Measurements from ENCODE around the gene ATG4A. TPM values are rescaled to one million over a fixed set of nuclear protein-coding genes. Genes with fewer than 3 reads are reported as not detected.

The ATG4A gene
- total RNA-seq, 1 experiment from 2014 or later = 11.5 TPM

GRCh38 chrX:108186811-108187210, 95.2 kb downstream of the ATG4A start:
- Histone ChIP-seq H3K9me2 (replicated peaks; ENCODE audit: insufficient read depth, low read length) (no peaks in the 10 kb centered on the region), H3K36me3 (ENCODE audit: insufficient read depth, low read length) (no peaks in the 10 kb centered on the region), H2AFZ (ENCODE audit: low read length) (no peak overlapping the region), H3K9me3 (ENCODE audit: low read length) (no peaks in the 10 kb centered on the region), H3K79me2 (ENCODE audit: low read length) (no peaks in the 10 kb centered on the region), H3K4me2 (ENCODE audit: low read depth, low read length, poor library complexity, severe bottlenecking) (no peak overlapping the region), H3K4me3 (ENCODE audit: low read length) (no peak overlapping the region), H3K9ac (ENCODE audit: low read length) (no peak overlapping the region), H3K4me1 (ENCODE audit: low read length) (no peaks in the 10 kb centered on the region), H3K27me3 (ENCODE audit: low read length) (no peaks in the 10 kb centered on the region), H4K20me1 (ENCODE audit: insufficient read depth, low read depth, low read length) (no peaks in the 10 kb centered on the region), H3K27ac (ENCODE audit: low read length) (no peak overlapping the region)
- DNase-seq = no peak

GRCh38 chrX:108198420-108198819, 106.8 kb downstream of the ATG4A start:
- Histone ChIP-seq H3K27me3 (ENCODE audit: low read length) (no peaks in the 10 kb centered on the region), H3K9me2 (replicated peaks; ENCODE audit: insufficient read depth, low read length) (no peaks in the 10 kb centered on the region), H3K36me3 (ENCODE audit: insufficient read depth, low read length) (no peaks in the 10 kb centered on the region)

GRCh38 chrX:108199041-108199440, 107.5 kb downstream of the ATG4A start:
- no peak overlapping the region for H3K27ac ChIP-seq (ENCODE audit: low read length)
- no peak overlapping the region for H2AFZ ChIP-seq (ENCODE audit: low read length)
- no peaks in the 10 kb centered on the region for H3K27me3 ChIP-seq (ENCODE audit: low read length)
- no peak overlapping the region for H3K4me3 ChIP-seq (ENCODE audit: low read length)
- H4K20me1 ChIP-seq (ENCODE audit: insufficient read depth, low read depth, low read length) = no peaks in the 10 kb centered on the region
- no peak for DNase-seq
- H3K9ac ChIP-seq (ENCODE audit: low read length) = no peak overlapping the region
- no peaks in the 10 kb centered on the region for H3K36me3 ChIP-seq (ENCODE audit: insufficient read depth, low read length)
- H3K4me1 ChIP-seq (ENCODE audit: low read length) = no peaks in the 10 kb centered on the region
- no peaks in the 10 kb centered on the region for H3K9me3 ChIP-seq (ENCODE audit: low read length)
- no peaks in the 10 kb centered on the region for H3K79me2 ChIP-seq (ENCODE audit: low read length)
- no peak overlapping the region for H3K4me2 ChIP-seq (ENCODE audit: low read depth, low read length, poor library complexity, severe bottlenecking)
- H3K9me2 ChIP-seq (replicated peaks; ENCODE audit: insufficient read depth, low read length) = no peaks in the 10 kb centered on the region

More at GRCh38 chrX:108198420-108198819, 106.8 kb downstream of the ATG4A start:
- Histone ChIP-seq H3K4me3 (ENCODE audit: low read length) (no peak overlapping the region), H4K20me1 (ENCODE audit: insufficient read depth, low read depth, low read length) (no peaks in the 10 kb centered on the region), H2AFZ (ENCODE audit: low read length) (no peak overlapping the region), H3K9me3 (ENCODE audit: low read length) (no peaks in the 10 kb centered on the region), H3K27ac (ENCODE audit: low read length) (no peak overlapping the region), H3K4me2 (ENCODE audit: low read depth, low read length, poor library complexity, severe bottlenecking) (no peak overlapping the region), H3K9ac (ENCODE audit: low read length) (no peak overlapping the region), H3K79me2 (ENCODE audit: low read length) (no peaks in the 10 kb centered on the region), H3K4me1 (ENCODE audit: low read length) (no peaks in the 10 kb centered on the region)
- no peak for DNase-seq

- no peaks in the 10 kb centered on the region for H3K27me3 ChIP-seq (ENCODE audit: low read length)
- no peaks in the 10 kb centered on the region for H3K36me3 ChIP-seq (ENCODE audit: insufficient read depth, low read length)
- no peaks in the 10 kb centered on the region for H3K79me2 ChIP-seq (ENCODE audit: low read length)
- H3K4me3 ChIP-seq (ENCODE audit: low read length) = no peak overlapping the region
- no peak overlapping the region for H2AFZ ChIP-seq (ENCODE audit: low read length)
- no peak overlapping the region for H3K9ac ChIP-seq (ENCODE audit: low read length)
- no peaks in the 10 kb centered on the region for H3K4me1 ChIP-seq (ENCODE audit: low read length)
- no peak overlapping the region for H3K4me2 ChIP-seq (ENCODE audit: low read depth, low read length, poor library complexity, severe bottlenecking)
- no peak overlapping the region for H3K27ac ChIP-seq (ENCODE audit: low read length)
- no peaks in the 10 kb centered on the region for H4K20me1 ChIP-seq (ENCODE audit: insufficient read depth, low read depth, low read length)
- DNase-seq = peak; percentile 85
- no peaks in the 10 kb centered on the region for H3K9me2 ChIP-seq (replicated peaks; ENCODE audit: insufficient read depth, low read length)
- no peaks in the 10 kb centered on the region for H3K9me3 ChIP-seq (ENCODE audit: low read length)
These were observed 108.1 kb downstream of the ATG4A start for GRCh38 chrX:108199691-108200090.

GRCh38 chrX:108203540-108203939, 112.0 kb downstream of the ATG4A start:
- no peak overlapping the region for H3K4me3 ChIP-seq (ENCODE audit: low read length)
- no peak overlapping the region for H3K27ac ChIP-seq (ENCODE audit: low read length)
- no peak overlapping the region for H2AFZ ChIP-seq (ENCODE audit: low read length)
- no peak overlapping the region for H3K9ac ChIP-seq (ENCODE audit: low read length)
- no peak for DNase-seq
- H3K4me2 ChIP-seq (ENCODE audit: low read depth, low read length, poor library complexity, severe bottlenecking) = no peak overlapping the region
- no peaks in the 10 kb centered on the region for H4K20me1 ChIP-seq (ENCODE audit: insufficient read depth, low read depth, low read length)
- H3K36me3 ChIP-seq (ENCODE audit: insufficient read depth, low read length) = no peaks in the 10 kb centered on the region
- no peaks in the 10 kb centered on the region for H3K27me3 ChIP-seq (ENCODE audit: low read length)
- no peaks in the 10 kb centered on the region for H3K79me2 ChIP-seq (ENCODE audit: low read length)
- H3K9me3 ChIP-seq (ENCODE audit: low read length) = no peaks in the 10 kb centered on the region
- H3K4me1 ChIP-seq (ENCODE audit: low read length) = no peaks in the 10 kb centered on the region
- H3K9me2 ChIP-seq (replicated peaks; ENCODE audit: insufficient read depth, low read length) = no peaks in the 10 kb centered on the region

Other genes starting within 250 kb of the ATG4A start
- gene TEX13B, start 109.4 kb upstream of the ATG4A start, total RNA-seq (2014; rRNA removed; shearing (Covaris generic); ENCODE audit: low replicate concordance) = not detected in 2 replicates
- gene VSIG1, start 46.7 kb upstream of the ATG4A start, total RNA-seq (2014; rRNA removed; shearing (Covaris generic); ENCODE audit: low replicate concordance) = not detected in 2 replicates
- gene PSMD10, start 236 bp upstream of the ATG4A start, total RNA-seq (2014; rRNA removed; shearing (Covaris generic); ENCODE audit: low replicate concordance) = 46.1 and 60.8 TPM in 2 replicates